GM18870 (cell line): Measurements from ENCODE around the gene ADGRA3.

Experiments
- ATAC-seq: cut with Tn5 transposase; IDR thresholded peaks from one replicate; pipeline ENCODE4 v1.9.1; 2021; ENCODE audit warnings: moderate library complexity; ENCODE audit not compliant: unreplicated experiment

The ADGRA3 gene

DNA sequence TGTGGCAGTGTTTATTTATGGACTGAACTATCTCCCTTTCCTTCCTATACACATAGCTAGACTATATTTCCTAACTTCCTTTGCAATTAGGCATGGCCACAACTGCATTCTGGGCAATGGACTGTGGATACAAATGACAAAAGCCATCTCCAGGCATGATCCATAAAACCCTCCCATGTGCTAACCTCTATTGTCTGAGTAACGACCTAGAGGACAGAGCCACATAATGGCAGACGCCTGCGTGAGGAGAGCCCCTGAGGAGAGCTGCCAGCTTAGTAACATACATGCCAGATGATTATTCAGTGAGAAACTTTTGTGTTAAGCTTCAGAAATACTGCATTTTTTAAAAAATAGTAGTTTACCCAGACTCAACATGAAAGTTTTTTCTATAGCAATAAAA is 142.9 kb downstream of the ADGRA3 start:
- ATAC-seq: no peak

DNA sequence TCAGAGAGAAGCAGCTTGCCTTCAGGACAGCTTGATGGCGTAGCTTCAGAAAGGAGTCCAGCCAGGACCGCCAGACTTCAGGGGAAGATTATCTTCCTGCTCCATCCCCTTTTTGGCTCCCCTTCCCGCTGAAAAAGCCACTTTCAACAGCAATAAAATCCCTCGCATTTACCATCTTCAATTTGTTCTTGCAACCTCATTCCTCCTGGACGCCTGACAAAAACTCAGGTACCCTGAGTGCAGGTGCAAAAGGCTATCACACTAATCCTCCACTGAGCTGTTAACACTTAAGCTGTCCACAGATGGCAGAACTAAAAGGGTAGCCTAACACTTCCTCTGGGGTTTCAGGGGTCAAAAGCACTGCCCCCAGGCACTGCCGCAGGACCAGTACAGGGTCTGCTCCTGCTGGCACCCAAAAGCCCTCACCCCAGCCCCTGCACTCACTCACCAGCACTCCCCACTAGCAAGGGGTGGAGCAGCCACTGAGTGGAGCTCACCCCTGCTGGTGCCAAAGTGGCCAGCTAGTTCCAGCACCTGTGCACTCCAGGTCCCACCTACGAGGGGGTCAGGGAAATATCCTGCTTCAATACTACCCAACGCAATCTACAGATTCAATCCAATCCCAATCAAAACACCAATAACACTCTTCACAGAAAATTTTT is 145.8 kb downstream of the ADGRA3 start:
- no peak for ATAC-seq

DNA sequence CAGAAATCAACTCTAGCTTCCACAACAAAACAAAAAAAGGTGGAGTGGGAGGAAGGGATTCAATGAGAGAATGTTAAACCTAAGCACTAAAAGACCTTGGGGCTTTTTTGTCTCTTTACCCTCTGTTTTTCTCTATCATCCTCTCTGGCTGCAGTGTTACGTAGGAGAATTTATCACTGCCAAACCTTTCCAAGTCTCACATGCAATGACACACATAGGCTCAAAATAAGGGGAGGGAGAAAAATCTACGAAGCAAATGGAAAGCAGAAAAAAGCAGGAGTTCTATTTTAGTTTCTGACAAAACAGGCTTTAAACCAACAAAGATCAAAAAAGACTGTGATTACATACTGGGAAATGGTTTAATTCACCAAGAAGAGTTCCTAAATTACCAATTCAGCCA is 152.1 kb downstream of the ADGRA3 start:
- no peak for ATAC-seq

DNA sequence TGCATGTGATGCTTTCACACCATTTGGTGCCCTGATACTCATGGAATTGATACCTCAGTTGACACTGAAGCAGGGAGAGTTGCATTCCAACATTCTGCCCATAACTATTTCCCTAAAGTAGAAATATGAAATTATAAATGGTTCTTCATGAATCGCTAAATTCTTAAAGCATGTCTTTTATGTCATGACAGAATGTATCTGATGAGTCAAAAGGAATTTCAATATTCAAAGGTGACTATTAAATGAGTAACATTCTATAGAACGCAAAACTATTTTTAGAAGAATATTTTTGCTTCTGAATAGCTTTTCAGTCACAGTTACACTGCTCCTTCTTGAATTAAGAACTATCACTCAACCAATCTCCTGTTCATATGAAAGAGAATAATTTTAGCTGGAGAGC is 152.8 kb downstream of the ADGRA3 start:
- no peak for ATAC-seq

DNA sequence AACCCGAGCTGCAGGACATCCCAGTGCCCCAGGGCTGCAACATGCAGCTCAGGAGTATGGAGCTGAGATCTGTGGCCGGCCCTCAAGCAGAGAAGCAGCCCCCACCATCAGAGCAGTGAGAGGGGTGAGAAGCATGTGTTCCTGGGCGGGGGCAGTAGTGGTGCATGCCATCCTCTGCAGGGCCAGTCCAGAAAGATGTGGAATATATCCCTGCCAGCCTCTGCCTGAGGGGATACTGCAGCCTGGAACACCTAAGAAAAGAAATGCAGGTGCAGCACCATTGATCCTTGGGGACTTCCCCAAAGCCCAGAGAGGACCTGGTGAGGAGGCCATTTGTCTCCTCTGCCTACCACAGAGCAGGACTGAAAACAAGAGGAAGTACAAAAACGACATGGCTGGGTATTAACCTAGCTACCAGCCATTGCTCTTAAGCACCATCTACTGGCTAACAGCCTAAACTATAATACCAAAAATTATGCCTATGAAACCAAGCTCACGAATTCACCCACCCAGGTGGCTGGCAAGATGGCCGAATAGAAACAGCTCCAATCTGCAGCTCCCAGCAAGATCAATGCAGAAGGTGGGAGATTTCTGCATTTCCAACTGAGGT is 158.8 kb downstream of the ADGRA3 start:
- ATAC-seq: peak; percentile 90

DNA sequence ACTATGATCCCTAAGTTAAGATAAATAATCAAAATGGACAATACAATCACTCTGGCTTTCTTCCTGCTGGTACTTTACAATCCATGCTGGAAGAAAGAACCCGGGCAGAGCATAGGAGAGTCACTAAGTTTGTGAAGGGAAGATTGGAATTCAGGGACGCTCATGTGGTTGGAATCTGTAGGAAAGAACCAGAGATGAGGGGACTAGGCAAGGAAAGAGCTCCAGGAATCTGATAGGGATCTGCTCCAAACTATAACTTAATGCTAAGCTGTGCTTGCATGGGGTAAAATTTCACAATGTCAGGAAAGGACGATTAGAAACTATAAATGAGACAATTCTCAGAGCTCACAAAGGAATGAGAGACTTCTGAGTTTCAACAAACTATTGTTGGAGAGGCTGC is 167.5 kb downstream of the ADGRA3 start:
- no peak for ATAC-seq

DNA sequence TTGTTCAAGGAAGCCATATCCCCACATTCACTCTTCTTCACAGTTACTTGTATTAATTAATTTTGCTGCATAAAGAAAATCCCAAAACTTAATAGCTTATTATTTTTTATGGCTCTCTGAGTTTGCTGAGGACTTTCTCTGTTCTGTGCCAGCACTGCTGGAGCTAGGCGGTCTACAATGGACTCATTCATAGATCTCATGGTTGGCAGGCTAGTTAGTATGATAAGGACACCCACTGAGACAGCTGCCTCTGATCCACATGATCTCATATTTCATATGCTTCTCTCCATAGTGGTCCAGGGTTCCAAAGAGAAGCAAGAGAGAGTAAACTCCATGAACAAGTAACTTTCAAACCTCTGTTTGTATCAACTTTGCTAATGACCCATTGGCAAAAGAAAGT is 170.2 kb downstream of the ADGRA3 start:
- ATAC-seq: no peak

DNA sequence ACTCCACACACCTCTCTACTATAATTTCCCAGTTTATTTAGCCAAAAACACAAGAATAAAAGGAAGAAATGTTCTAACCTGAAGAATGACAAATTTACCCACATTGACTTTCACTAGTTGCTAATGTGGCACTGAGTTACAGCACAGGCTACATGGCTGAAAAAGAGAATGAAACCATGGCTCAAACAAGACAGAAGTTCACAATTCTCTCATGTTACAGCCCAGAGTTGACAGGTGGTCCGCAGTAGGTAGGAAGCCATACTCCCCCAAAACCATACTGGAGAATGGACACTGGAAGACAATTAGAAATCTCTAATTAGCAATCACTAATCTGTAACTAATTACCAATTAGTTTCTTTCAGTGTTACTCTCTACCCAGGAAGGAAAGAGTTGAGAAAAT is 170.8 kb downstream of the ADGRA3 start:
- ATAC-seq: no peak

DNA sequence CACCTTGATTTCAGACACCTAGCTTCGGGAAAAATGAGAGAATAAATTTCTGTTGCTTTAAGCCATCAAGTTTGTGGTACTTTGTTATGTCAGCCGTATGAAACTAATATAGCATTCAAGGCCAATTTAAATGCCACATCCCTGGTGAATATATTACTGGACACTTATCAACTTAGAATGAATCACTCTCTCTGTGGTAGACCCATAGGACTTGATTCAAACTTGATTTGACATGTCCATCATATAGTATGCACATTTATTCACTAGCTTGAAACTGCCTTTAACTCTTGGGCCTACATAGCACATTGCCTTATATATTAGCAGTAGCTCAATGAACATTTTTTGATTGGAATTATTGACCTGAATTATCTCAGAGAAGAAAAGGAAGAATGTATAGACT is 172.3 kb downstream of the ADGRA3 start:
- ATAC-seq: no peak

DNA sequence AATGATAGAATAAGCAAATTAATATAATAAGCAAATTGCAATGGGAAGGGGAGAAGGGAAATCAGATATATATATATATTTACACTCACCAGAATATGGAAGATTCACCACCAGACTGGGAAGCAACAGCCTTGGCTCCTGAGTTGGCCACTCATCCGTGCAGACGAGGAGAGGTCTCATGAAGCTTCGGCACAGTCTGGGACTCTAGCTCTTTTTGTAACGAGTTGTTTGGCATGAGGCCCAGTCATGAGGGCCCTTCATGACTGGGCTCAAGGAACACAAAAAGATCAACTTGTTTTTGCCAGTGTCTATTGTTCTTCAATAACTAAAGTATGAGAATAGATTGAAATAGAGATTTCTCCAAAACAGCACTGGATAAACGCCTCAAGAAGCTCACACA is 176.4 kb downstream of the ADGRA3 start:
- ATAC-seq: no peak

DNA sequence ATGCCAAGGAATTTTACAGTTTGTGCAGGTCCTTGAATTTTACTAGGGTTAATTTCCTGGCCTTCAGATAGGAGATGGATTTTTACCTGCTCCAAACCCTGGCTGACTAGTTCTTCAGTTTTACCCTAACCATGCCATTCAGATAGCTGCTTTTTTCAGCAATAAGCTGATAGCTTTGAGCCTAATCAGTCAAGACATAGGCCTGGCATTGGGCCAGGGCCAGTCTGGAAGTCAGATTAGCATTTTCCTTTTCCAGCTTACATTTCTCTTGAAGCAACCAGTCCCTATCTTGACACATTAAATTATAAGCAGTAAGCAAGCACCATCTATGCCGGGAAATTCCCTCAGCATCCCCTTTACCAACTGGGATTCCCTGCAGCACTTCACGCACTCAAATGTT is 177.1 kb downstream of the ADGRA3 start:
- no peak for ATAC-seq
